GM18511 (cell line): ENCODE results near the gene FADD.
"Not testable (repeated sequence)": the region's sequence is repeated elsewhere in the genome, so short reads cannot be mapped to it uniquely, and the experiment has no call there.

ENCODE experiments used
- ATAC-seq: cut with Tn5 transposase; IDR thresholded peaks from one replicate; pipeline ENCODE4 v1.9.1; 2021; ENCODE audit warnings: mild to moderate bottlenecking, moderate library complexity; ENCODE audit not compliant: unreplicated experiment

Gene FADD

GRCh38 chr11:70201882-70202861, 924 bp upstream of the FADD start:
- no peak for ATAC-seq

GRCh38 chr11:70203751-70204465, 812 bp downstream of the FADD start:
- ATAC-seq = peak; percentile 50

- ATAC-seq = no peak
Observed at GRCh38 chr11:70204466-70204799, 1.3 kb downstream of the FADD start.

- no peak for ATAC-seq
Observed at GRCh38 chr11:70205049-70205725, 2.1 kb downstream of the FADD start.

GRCh38 chr11:70205766-70206165, 2.7 kb downstream of the FADD start:
- no peak for ATAC-seq

- no peak for ATAC-seq
Observed at GRCh38 chr11:70206226-70206981, 3.3 kb downstream of the FADD start.

GRCh38 chr11:70206982-70207376, 3.9 kb downstream of the FADD start:
- ATAC-seq = no peak

GRCh38 chr11:70207531-70208131, 4.5 kb downstream of the FADD start:
- no peak for ATAC-seq

- no peak for ATAC-seq
Observed at GRCh38 chr11:70209391-70209912, 6.4 kb downstream of the FADD start.

- no peak for ATAC-seq
Observed at GRCh38 chr11:70210051-70210501, 7.0 kb downstream of the FADD start.

- no peak for ATAC-seq
Observed at GRCh38 chr11:70210530-70210929, 7.4 kb downstream of the FADD start.

GRCh38 chr11:70212227-70212811, 9.2 kb downstream of the FADD start:
- no peak for ATAC-seq

GRCh38 chr11:70217388-70217787, 14.3 kb downstream of the FADD start:
- ATAC-seq = not testable (repeated sequence)

- not testable (repeated sequence) for ATAC-seq
Observed at GRCh38 chr11:70218076-70218475, 15.0 kb downstream of the FADD start.

GRCh38 chr11:70220136-70220535, 17.0 kb downstream of the FADD start:
- ATAC-seq = no peak

GRCh38 chr11:70220920-70221319, 17.8 kb downstream of the FADD start:
- ATAC-seq = no peak

- no peak for ATAC-seq
Observed at GRCh38 chr11:70225681-70226177, 22.6 kb downstream of the FADD start.

GRCh38 chr11:70226183-70226582, 23.1 kb downstream of the FADD start:
- ATAC-seq = no peak

- ATAC-seq = no peak
Observed at GRCh38 chr11:70226967-70227366, 23.9 kb downstream of the FADD start.
